ENCODE results near the gene AP2M1.

The AP2M1 gene

GRCh38 chr3:184228376-184229137 lies 53.9 kb downstream of the AP2M1 start:
- DNase-seq (ENCODE audit: low read depth in 2 of 2), result no peak

DNA sequence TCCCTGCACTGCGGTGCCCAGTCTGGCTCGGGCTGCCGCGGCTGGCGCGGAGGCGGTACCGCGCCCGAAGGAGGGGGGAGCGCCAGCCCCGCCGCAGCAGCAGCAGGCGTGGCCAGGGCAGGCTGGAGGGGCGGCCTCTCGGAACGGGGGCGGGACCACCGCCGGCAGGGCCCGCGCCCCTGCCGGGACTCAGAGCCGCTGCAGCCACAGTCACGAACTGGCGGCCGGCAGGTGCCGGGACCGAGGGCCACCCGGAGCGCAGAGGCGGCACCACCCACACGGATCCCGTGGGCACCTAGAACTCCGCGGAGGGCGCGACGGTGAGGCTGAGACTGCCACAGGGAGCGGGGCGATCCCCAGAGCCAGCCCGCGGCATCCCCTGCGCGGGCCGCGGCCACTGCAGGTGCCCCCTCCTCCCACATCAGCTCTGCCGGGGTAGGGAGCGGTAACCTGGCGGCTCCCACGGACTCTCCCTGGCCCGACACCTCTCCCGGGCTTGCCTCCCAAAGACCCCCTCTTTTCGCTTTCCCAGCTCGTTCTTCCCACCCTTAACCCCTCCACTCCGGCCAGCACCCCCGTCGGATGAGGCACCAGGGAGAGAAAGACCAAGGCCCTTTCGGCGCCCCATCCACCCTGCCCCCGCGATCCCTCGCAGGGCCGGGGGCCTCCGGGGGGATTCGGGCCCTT lies 54.9 kb downstream of the AP2M1 start, which contains the start of gene VWA5B2:
Gene VWA5B2 (plus strand): TSS at position 192 of the 687 bp plus-strand sequence. CDS start 944 bp downstream, outside the sequence.
- DNase-seq (ENCODE audit: low read depth in 2 of 2), result peak; percentile 39 to 53

GRCh38 chr3:184230081-184230602 lies 55.5 kb downstream of the AP2M1 start:
- no peak for DNase-seq (ENCODE audit: low read depth in 2 of 2)

GRCh38 chr3:184230603-184231528 lies 56.2 kb downstream of the AP2M1 start:
- no peak for DNase-seq (ENCODE audit: low read depth in 2 of 2)

- DNase-seq (ENCODE audit: low read depth in 2 of 2), result no peak
Observed at GRCh38 chr3:184231671-184232070, 57.0 kb downstream of the AP2M1 start.

GRCh38 chr3:184233127-184233843 lies 58.6 kb downstream of the AP2M1 start:
- DNase-seq (ENCODE audit: low read depth in 2 of 2), result no peak

Measured in stimulated activated CD4-positive, alpha-beta T cell treated with anti-CD3 and anti-CD28 coated beads, Interleukin-12 subunit alpha, Interleukin-12 subunit beta, amount 100 ng/mL, for 24 hours (primary cell).